ENCODE data around the gene IL17RD. TPM values are rescaled to one million over a fixed set of nuclear protein-coding genes. Genes with fewer than 3 reads are reported as not detected.

Gene IL17RD
- polyA plus RNA-seq, 3 donors = not detected

DNA sequence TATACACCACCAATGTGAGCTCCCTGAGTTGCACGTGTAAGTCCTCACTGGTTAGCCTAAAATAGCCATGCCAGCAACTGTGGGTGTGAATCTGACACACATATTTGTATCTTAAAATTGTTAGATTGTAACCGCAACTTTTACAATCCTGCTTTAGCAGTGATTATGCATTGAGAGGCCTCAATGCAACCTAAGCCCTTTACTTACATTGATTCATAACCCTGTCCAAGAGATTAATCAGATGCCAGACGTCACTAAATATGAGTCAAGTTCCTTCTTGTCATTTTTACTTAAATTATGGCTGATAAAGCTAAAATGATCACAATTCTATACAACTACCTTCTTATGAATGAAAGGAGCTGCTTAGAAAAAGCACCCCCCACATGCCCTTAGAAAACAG, 46.9 kb downstream of the IL17RD start:
- no CpG with 5 or more reads among the region's 3 CpGs for WGBS (ENCODE audit: insufficient coverage)
- H4K20me1 ChIP-seq (ENCODE audit: insufficient read depth, low read length) = no peaks in the 10 kb centered on the region
- no peaks in the 10 kb centered on the region for H3K9me3 ChIP-seq (replicated peaks in 1 of 2; ENCODE audit: control insufficient read depth in 1 of 2, insufficient read depth in 1 of 2, low read length in 2 of 2)
- Mint-ChIP-seq H3K36me3 (no peaks in the 10 kb centered on the region), H3K4me3 (no peak overlapping the region), H3K4me1 (no peaks in the 10 kb centered on the region), H3K9me3 (no peaks in the 10 kb centered on the region), H3K27me3 (ENCODE audit: low read depth in 3 of 3) (peaks cover 2 to 4% (median 4%) of the 10 kb centered on the region in 3 donors), H3K27ac (no peak overlapping the region)
- intact Hi-C loops (cut with micrococcal nuclease) = no loop called here
- H3K4me1 ChIP-seq (ENCODE audit: control insufficient read depth in 1 of 2, insufficient read depth in 2 of 2, low read length in 2 of 2) = no peaks in the 10 kb centered on the region
- H3K36me3 ChIP-seq (replicated peaks in 1 of 2; ENCODE audit: control insufficient read depth in 1 of 2, insufficient read depth in 2 of 2, low read length in 2 of 2) = no peaks in the 10 kb centered on the region
- no peak overlapping the region for H3K27ac ChIP-seq (ENCODE audit: low read depth in 1 of 2, low read length in 2 of 2)
- no peak overlapping the region for H3K4me2 ChIP-seq (replicated peaks; ENCODE audit: extremely low read depth, low read length, poor library complexity, severe bottlenecking)
- H3K79me2 ChIP-seq (ENCODE audit: insufficient read depth, low read length) = no peaks in the 10 kb centered on the region
- H3K4me3 ChIP-seq (replicated peaks in 1 of 3; ENCODE audit: low read depth in 2 of 3, low read length in 3 of 3) = no peak overlapping the region
- TF ChIP-seq, protein P1, sequence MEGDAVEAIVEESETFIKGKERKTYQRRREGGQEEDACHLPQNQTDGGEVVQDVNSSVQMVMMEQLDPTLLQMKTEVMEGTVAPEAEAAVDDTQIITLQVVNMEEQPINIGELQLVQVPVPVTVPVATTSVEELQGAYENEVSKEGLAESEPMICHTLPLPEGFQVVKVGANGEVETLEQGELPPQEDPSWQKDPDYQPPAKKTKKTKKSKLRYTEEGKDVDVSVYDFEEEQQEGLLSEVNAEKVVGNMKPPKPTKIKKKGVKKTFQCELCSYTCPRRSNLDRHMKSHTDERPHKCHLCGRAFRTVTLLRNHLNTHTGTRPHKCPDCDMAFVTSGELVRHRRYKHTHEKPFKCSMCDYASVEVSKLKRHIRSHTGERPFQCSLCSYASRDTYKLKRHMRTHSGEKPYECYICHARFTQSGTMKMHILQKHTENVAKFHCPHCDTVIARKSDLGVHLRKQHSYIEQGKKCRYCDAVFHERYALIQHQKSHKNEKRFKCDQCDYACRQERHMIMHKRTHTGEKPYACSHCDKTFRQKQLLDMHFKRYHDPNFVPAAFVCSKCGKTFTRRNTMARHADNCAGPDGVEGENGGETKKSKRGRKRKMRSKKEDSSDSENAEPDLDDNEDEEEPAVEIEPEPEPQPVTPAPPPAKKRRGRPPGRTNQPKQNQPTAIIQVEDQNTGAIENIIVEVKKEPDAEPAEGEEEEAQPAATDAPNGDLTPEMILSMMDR (IDR thresholded peaks at IDR 0.05) = no peak
- H2AFZ ChIP-seq (ENCODE audit: insufficient read depth, low read depth, low read length, poor library complexity, severe bottlenecking) = no peak overlapping the region
- no peak overlapping the region for H3K9ac ChIP-seq (ENCODE audit: insufficient read depth, low read length, poor library complexity, severe bottlenecking)
- no peak for DNase-seq
- H3K27me3 ChIP-seq (ENCODE audit: control insufficient read depth in 2 of 2, insufficient read depth in 2 of 2, low read length in 2 of 2) = no peaks in the 10 kb centered on the region

DNA sequence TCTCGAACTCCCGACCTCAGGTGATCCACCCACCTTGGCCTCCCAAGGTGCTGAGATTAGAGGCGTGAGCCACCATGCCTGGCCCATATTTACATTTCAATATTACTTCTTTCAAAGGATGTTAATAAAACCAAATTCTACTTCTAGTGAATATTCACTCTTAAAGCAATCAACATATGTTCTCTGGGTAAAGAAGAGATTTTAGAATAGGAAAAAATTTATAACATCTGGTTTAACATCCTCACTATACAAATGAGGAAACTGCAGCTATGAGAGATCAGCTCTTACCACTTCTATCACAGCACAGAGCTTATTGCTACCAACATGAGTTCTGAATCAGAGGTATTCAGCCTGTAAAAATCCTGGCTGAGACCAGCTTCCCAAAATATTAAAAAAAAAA, 48.7 kb downstream of the IL17RD start:
- TF ChIP-seq, protein P1 (IDR thresholded peaks at IDR 0.05) = no peak
- intact Hi-C loops (cut with micrococcal nuclease) = no loop called here
- WGBS (ENCODE audit: insufficient coverage) = no CpG with 5 or more reads among the region's 3 CpGs
- H2AFZ ChIP-seq (ENCODE audit: insufficient read depth, low read depth, low read length, poor library complexity, severe bottlenecking) = no peak overlapping the region
- peaks cover 2 to 6% (median 3%) of the 10 kb centered on the region in 3 donors for H3K27me3 Mint-ChIP-seq (ENCODE audit: low read depth in 3 of 3)
- no peak overlapping the region for H3K9ac ChIP-seq (ENCODE audit: insufficient read depth, low read length, poor library complexity, severe bottlenecking)
- no peaks in the 10 kb centered on the region for H3K27me3 ChIP-seq (ENCODE audit: control insufficient read depth in 2 of 2, insufficient read depth in 2 of 2, low read length in 2 of 2)
- no peaks in the 10 kb centered on the region for H3K4me1 ChIP-seq (ENCODE audit: control insufficient read depth in 1 of 2, insufficient read depth in 2 of 2, low read length in 2 of 2)
- H3K9me3 Mint-ChIP-seq = no peaks in the 10 kb centered on the region
- H3K27ac Mint-ChIP-seq = no peak overlapping the region
- H3K4me1 Mint-ChIP-seq = peaks cover 2% of the 10 kb centered on the region
- H3K79me2 ChIP-seq (ENCODE audit: insufficient read depth, low read length) = no peaks in the 10 kb centered on the region
- H3K9me3 ChIP-seq (replicated peaks in 1 of 2; ENCODE audit: control insufficient read depth in 1 of 2, insufficient read depth in 1 of 2, low read length in 2 of 2) = no peaks in the 10 kb centered on the region
- no peak overlapping the region for H3K27ac ChIP-seq (ENCODE audit: low read depth in 1 of 2, low read length in 2 of 2)
- H3K4me3 Mint-ChIP-seq = no peak overlapping the region
- no peaks in the 10 kb centered on the region for H4K20me1 ChIP-seq (ENCODE audit: insufficient read depth, low read length)
- DNase-seq = no peak
- H3K4me3 ChIP-seq (replicated peaks in 1 of 3; ENCODE audit: low read depth in 2 of 3, low read length in 3 of 3) = no peak overlapping the region
- no peaks in the 10 kb centered on the region for H3K36me3 Mint-ChIP-seq
- no peaks in the 10 kb centered on the region for H3K36me3 ChIP-seq (replicated peaks in 1 of 2; ENCODE audit: control insufficient read depth in 1 of 2, insufficient read depth in 2 of 2, low read length in 2 of 2)
- H3K4me2 ChIP-seq (replicated peaks; ENCODE audit: extremely low read depth, low read length, poor library complexity, severe bottlenecking) = no peak overlapping the region

Data from CD14-positive monocyte (primary cell).